Activated CD4-positive, alpha-beta T cell treated with anti-CD3 and anti-CD28 coated beads, Interleukin-2, amount 50 U/mL, for 16 hours (primary cell): ENCODE data around the gene PRSS56.
"Not testable (repeated sequence)": the region's sequence is repeated elsewhere in the genome, so short reads cannot be mapped to it uniquely, and the experiment has no call there.

Experiments
- DNase-seq: peaks from one replicate; pipeline ENCODE4 v3.0.0-alpha.2; 2020

PRSS56 gene

DNA sequence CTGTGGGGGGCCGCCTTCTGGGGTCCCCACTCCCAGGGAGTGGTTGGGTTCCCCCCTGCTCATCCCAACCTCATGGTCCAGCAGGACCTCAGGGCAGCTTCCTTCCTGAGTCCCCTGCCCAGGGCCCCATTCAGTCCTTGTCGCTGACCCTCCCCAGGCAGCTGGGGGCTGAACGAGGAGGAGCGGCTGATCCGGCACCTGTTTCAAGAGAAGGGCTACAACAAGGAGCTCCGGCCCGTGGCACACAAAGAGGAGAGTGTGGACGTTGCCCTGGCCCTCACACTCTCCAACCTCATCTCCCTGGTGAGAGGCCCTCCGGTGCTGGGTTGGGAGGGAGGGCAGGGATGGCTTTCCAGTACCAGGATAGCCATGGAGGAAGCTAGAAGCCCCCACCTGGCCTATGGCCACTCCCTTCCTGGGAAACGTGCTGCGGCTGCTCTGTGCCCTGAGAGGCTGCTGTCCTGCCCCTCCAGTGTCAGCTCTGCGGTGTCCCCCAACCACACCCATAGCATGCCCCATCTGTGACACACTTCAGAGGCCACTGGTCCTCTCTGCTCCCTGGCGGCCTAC, 6.3 kb downstream of the PRSS56 start:
- DNase-seq, result no peak

DNA sequence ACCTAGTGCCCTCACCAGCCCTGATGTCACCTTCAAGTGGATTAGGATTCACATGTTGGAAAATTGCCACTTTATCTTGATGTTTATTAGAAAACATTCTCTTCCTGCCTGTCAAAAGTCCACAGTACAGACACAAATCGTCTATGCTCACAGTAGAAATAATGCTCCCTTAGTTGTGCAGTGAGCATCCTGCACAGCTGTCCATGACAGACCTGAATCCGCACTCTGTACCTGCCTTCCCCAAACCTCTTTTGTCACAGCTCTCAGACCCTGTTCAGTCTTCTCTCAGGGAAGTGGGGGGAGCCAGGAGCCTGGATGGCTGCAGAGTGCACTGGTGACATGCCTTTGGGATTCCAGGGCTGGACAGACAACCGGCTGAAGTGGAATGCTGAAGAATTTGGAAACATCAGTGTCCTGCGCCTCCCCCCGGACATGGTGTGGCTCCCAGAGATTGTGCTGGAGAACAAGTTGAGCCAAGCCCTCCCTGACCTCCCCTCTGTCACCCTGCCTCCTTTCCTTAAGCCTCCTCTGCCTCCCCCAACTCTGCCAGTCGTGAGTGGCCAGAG, 7.8 kb downstream of the PRSS56 start:
- DNase-seq, result no peak

DNA sequence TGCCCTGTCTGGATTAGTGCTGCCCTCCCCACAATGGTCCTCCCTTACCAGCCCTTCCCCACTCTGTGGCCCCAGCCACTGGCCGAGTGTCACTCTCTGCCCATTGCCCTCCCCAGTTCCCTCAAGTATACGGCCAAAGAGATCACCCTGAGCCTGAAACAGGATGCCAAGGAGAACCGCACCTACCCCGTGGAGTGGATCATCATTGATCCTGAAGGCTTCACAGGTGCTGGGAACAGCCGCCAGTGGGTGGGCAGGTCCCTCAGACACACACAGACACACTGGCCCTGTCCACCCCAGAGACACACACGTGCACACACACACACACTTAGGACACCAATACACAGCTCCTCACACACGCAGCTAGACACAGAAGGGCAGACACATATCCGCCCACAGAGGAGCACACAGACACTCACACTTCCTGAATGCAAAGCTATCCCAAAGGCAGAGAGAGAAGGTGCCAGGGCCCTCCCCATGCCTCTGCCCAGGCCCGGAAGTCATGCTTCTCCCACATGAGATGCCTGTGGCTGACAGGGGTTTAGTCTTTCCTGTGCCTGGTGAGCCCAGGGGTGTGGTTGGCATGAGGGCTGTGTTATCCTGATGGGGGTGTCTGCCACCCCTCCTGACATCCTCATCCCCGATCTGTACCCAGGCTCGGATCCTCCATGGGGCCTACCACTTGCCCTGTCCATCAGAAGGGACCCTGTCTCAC, 8.7 kb downstream of the PRSS56 start:
- DNase-seq, result no peak

DNA sequence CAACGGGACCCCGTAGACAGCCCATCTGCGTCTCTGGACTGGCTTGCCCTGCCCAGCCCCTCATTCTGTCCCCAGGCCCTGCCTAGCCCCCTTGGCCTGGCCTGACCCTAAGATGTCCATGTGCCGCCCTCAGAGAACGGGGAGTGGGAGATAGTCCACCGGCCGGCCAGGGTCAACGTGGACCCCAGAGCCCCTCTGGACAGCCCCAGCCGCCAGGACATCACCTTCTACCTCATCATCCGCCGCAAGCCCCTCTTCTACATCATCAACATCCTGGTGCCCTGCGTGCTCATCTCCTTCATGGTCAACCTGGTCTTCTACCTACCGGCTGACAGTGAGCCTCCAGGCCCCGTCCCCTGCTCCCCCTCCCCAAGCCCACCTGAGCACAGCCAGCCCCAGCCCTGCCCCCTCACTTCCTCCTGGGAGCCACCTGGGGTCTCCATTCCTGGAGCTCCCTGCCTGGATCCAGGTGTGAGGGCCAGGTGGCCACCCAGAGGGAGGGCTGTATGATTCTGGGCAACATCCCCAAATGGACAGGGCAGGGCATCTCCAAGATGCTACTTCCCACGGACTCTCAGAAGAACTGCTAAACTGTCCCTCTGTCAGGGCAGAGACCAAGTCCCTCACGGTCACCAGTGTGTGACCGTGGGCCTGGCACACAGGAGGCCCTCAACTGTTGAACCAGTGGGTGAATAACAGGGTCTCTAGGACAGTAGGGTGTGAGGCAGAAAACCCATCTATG, 9.8 kb downstream of the PRSS56 start:
- DNase-seq, result no peak

DNA sequence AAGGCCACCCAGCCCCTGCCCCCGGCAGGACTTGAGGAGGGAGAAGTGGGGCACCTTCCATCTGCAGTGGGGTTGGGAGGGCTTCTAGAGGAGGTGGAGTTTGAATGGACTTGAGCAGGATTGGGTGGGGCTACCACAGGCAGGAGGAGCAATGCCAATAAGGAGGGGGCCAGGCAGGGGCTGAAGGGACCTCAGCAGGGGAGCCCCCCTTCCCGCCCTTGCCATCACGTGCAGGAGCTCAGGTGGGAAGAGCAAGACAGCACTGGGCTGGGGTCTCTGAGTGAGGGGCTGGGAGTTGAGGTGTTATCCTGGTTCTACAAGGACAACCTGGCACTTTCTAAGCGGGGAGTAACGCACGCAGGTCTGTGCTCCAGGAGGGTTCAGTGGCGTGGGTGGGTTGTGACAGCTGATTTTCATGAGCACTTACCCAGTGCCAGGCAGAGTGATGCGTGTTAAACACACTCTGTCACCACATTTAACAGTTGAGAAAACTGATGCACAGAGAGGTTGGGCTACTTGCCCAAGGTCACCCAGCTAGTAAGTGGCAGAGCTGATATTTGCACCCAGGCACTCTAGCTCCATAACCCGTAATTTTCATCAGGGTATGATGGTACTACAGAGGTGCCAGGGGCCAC, 10.6 kb downstream of the PRSS56 start:
- DNase-seq, result no peak

DNA sequence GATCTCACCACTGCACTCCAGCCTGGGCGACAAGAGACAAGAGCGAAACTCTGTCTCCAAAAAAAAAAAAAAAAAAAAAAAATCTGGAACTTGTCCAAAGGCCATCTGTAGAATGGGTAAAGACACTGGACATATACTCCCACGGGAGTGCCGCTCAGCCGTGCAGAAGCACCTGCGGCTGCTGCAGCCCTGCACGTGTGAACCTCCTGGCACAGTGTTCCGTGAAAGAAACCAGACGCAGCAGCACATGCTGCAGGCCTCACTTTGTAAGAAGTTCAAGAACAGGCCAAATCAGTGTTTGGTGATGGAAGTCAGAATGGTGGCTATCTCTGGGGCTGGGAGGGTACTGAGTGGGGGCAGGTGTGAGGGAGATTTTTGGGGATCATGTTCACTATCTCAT, 12.2 kb downstream of the PRSS56 start:
- no peak for DNase-seq

DNA sequence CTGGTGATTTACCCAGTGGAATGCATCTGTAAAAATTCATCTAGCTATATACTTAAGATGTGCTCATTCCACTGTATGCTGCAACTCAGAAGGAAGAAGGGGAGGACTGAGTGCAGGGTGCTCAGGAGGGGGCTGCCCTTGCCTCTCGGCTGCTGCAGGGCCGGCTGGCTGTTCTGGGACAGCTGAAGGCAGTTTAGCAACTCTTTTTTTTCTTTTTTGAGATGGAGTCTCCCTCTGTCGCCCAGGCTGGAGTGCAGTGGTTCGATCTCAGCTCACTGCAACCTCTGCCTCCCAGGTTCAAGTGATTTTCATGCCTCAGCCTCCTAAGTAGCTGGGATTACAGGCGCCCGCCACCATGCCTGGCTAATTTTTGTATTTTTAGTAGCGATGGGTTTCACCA, 12.6 kb downstream of the PRSS56 start:
- not testable (repeated sequence) for DNase-seq

DNA sequence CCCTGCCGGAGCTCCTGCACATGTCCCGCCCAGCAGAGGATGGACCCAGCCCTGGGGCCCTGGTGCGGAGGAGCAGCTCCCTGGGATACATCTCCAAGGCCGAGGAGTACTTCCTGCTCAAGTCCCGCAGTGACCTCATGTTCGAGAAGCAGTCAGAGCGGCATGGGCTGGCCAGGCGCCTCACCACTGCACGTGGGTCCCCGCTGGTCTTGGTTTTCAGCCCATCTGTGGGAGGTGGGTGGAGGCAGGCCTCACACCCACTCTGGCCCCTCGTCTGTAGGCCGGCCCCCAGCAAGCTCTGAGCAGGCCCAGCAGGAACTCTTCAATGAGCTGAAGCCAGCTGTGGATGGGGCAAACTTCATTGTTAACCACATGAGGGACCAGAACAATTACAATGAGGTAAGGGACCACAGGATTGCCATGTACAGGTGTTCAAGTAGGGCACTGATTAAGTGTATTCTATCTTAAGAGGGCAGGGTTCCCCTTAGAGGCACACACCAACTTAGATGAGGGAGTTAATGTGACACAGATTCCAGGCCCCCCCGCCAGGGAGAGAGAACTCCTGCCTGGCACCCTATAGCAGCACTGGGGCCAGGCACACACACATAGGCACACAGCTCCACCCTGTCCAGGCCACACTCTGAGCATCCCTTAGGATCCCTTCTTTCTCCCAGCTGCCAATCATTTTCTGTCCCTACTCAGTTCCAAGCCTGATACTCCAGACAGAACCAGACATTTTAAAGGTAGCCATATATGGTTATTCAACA, 13.9 kb downstream of the PRSS56 start:
- no peak for DNase-seq

DNA sequence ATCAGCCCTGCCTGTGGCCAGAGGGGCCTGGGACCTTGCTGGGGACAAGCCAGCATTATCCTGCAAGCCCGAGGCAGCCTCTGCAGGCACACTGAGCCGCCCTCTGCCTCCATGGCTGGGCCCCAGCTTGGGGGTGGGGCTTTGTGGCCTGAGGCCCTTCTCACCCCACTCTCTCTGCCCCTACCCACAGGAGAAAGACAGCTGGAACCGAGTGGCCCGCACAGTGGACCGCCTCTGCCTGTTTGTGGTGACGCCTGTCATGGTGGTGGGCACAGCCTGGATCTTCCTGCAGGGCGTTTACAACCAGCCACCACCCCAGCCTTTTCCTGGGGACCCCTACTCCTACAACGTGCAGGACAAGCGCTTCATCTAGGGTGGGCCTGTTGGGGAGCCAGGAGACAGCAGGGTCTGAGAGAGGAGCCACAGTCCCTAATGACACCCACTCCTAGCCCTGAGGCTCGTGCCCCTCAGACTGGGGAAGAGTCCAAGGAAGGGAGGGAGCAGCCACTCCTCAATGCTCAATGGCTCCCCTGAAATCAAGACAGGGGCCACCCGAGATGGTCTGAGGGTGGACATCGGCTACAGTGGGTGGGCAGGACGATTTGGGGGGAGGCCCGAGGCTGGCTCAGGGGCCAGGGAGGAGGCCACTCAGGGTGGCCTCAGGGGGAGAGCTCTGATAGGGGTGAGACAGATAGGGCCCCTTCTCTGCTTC, 14.9 kb downstream of the PRSS56 start:
- DNase-seq, result no peak

DNA sequence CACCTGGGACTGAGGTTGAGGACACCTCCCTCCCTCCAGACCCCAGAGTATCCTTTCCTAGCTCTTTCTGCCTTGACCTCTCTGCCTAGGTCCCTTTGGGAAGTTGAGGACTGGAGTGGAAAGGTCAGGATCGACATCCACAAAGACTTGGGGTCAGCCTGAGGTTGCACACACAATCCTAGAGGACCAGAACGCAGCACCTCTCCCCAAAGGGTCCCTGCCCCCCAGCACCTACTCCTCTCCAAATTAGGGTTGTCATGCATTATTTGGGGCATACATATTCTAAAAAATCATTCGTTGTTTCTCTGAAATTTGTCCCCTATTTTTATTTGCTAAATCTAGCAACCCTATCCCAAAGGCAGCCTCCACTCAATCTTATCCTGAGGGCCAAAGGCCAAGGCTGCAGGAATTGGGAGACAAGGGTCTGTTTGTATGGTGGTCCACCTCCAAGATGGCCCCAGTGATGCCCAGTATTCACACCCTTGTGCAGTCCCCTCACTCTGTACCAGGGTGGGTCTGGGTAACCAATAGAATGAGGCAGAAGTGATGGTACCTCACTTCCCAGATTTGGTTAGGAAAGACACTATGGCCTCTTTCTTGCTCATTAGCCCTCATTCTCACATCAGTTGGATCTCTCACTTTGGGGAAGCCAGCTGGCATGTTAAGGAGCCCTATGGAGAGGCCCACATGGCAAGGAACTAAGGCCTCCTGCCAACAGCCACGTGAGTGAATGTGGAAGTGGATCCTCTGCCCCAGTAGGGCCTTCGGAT, 15.8 kb downstream of the PRSS56 start:
- no peak for DNase-seq

DNA sequence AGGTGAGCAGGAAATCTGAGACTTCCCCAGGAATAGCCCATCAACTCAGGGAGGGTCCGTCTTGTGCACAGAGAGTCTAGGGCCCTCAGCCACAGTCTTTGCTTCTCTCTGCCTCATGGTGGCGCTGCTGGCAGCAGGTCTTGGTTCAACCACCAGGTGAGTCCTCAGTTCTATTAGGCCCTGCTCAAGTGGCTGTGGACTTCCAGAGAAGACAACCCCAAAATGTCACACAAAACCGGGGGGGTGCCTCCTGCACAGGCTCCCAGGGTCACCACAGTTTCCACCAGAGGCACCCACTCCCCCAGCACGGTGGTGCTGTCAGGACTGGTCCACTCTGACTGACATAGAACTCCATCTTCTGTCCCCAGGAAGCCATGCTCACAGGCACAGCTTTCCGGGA, 16.9 kb downstream of the PRSS56 start:
- no peak for DNase-seq

DNA sequence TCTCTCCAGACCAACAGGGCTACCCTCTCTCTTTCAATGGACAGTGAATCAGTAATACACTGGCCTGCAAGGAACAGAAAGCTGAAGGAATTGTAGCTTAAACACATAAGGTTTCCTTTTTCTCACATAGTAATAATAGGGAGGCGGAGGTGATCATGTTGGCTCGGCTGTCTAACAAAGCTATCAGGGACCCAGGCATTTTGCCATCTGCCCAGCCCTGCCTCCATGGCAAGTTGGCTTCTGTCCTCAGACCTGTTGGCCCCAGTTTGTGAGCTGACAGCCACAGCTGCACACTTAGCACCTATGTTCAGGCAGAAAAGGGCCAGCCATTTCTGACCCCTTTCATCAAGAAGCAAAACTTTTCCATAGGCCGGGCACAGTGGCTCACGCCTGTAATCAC, 17.3 kb downstream of the PRSS56 start:
- no peak for DNase-seq

DNA sequence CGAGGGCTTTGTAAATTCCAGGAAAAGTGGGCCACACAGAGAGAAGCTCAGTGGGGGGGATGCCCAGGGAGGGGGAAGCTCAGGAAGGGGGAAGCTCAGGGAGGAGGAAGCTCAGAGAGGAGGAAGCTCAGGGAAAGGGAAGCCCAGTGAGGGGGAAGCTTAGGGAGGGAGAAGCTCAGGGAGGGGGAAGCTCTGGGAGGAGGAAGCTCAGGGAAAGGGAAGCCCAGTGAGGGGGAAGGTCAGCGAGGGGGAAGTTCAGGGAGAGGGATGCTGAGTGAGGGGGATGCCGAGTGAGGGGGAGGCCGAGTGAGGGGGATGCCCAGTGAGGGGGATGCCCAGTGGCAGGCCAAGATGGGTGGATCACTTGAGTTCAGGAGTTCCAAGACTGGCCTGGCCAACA, 18.5 kb downstream of the PRSS56 start:
- no peak for DNase-seq

DNA sequence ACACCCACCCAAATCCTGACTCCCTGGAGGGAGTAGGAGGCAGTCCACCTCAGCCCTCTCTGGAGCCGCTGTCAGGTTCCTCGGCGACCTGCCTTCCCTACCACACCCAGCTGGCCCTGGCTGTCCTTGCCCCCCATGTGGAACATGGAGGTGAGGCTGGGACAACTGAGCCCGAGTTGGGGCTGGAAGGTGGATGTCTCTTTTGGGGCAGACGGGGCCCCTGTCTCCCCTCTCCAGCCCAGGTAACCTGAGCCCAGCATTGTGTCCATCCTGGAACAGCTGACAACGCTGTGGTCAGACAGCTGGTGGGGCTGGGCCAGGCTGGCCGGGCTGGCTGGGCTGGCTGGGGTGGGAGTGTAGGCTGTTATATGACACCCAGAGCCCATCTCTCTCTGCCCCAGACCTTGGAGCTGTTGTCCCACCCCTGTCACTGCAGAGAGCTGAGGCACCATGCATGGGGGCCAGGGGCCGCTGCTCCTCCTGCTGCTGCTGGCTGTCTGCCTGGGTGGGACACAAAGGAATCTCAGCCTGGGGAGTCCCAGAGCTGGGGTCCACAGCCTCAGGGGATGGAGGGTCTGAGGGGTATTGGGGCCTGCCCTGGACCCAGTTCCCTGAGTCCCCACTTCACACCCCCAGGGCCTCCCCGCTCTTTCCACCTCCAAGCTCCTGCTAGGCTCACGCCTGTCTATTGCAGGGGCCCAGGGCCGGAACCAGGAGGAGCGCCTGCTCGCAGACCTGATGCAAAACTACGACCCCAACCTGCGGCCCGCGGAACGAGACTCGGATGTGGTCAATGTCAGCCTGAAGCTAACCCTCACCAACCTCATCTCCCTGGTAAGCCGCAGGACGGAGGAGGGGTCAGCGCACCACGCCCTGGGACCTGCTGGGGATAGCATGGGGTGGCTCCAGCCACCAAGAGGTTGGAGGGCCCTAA, 19.4 kb downstream of the PRSS56 start, which contains the start of gene CHRNG:
Gene CHRNG, plus strand, starts transcription at position 395 of the 934 bp plus-strand sequence. Its CDS starts 56 bp downstream, at position 451.
- no peak for DNase-seq

DNA sequence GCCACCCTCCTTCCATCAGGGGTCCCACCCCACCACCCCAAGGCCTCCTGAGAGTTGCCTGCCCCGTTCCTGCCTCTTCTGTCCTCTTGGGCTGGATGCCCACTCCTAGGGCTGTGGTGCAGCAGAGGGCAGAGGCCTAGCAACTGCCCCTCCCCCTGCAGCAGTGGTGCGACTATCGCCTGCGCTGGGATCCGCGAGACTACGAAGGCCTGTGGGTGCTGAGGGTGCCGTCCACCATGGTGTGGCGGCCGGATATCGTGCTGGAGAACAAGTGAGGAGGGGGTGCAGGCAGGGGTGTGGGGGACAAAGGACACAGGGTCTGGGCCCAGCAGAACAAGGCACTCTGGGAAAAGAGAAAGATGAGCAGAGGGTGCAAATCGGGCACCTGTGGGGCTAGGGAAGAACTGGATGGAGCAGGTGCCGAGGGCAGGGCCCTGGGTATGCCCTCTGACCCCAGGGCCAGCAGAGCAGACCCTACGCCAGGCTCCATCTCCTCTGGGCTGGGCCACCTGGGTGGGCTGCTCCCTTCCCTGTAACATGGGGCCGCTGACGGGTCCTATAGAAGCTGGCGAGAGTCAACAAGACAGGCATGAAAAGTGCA, 20.4 kb downstream of the PRSS56 start:
- no peak for DNase-seq

DNA sequence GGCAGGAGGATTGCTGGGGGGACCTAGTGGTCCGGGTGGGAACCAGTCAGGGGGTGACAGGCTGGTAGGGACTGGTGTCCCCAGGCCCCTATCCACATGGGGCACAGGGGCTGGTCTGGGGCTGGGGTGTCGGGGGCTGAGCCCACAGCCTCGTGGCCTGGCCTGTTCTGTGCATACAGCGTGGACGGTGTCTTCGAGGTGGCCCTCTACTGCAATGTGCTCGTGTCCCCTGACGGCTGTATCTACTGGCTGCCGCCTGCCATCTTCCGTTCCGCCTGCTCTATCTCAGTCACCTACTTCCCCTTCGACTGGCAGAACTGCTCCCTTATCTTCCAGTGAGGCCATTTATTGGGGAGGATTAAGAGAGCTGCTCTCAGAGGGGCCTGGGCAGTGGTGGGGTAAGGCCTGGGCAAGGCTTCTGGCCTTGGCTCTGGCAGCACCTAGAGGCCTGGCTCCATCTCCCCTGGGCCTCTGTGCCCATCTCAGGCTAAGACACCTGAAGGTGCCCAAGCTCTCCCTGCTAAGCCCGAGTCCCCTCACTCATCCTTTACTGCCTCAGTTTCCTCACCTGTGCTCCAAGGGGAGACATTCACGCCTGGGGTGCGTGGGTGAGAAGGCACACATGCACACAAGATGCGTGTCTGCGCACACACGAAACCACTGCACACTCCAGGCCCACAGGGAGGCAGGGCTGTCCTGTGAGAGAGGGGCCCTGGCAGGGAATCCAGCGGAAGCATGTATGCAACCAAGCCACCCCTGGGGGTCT, 21.2 kb downstream of the PRSS56 start:
- DNase-seq, result no peak

DNA sequence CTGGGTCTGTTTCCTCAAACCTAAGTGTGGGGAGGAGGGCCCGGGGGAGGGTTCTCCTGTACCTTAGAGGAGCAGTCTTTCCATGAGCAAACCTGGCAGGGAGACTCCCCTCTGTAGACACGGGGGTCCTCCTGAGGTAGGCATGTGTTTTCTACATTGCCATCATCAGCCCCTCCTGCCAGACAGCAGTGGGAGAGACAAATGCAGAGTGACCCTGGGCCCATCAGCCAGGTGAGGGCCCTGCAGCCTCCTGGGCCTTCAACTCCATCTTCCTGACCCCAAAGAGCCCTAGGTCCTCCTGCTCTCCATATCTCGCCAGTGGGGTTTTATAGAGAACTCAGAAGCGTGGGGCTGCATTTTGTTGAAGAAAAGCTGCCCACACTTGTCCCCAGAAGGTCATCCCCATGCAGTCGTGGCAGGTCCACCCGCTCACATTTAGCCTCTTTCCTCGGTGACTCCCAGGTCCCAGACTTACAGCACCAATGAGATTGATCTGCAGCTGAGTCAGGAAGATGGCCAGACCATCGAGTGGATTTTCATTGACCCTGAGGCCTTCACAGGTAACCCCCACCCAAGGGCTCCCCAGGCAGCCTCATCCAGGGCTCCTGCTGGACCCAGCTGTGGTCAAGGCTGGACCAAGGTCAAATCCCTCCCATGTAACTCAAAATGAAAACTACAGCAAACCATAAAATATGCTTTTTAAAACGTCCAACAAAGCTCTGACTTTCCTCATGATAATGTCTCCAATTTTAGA, 21.9 kb downstream of the PRSS56 start:
- no peak for DNase-seq
